Mucosa of stomach (tissue), 1 donor: ENCODE measurements around the gene RNASE8.

Experiments used
- H3K27me3 ChIP-seq: one replicate; pipeline ENCODE4 v1.7.0; 2013; ENCODE audit warnings: mild to moderate bottlenecking, low read length; ENCODE audit not compliant: control insufficient read depth, insufficient read depth
- H3K36me3 ChIP-seq: one replicate; pipeline ENCODE4 v1.7.0; 2013; ENCODE audit warnings: low read length; ENCODE audit not compliant: control insufficient read depth, insufficient read depth
- H3K4me1 ChIP-seq: one replicate; pipeline ENCODE4 v1.7.0; 2013; ENCODE audit warnings: mild to moderate bottlenecking, low read length; ENCODE audit not compliant: control insufficient read depth, insufficient read depth
- H3K4me3 ChIP-seq: one replicate; pipeline ENCODE4 v1.7.0; 2013; ENCODE audit warnings: low read length
- H3K9ac ChIP-seq: one replicate; pipeline ENCODE4 v1.7.0; 2013; ENCODE audit warnings: mild to moderate bottlenecking, low read length, moderate library complexity
- H3K9me3 ChIP-seq: one replicate; pipeline ENCODE4 v1.7.0; 2013; ENCODE audit warnings: mild to moderate bottlenecking, low read length, moderate library complexity; ENCODE audit not compliant: control insufficient read depth
- donor health status: Pancreatic carcinoma.

Gene RNASE8

GRCh38 chr14:21084998-21085853, 27.6 kb downstream of the RNASE8 start:
- Histone ChIP-seq H3K9ac (no peak overlapping the region), H3K36me3 (peaks cover 20% of the 10 kb centered on the region), H3K4me1 (peaks cover 15% of the 10 kb centered on the region), H3K9me3 (no peaks in the 10 kb centered on the region), H3K27me3 (no peaks in the 10 kb centered on the region), H3K4me3 (no peak overlapping the region)

DNA sequence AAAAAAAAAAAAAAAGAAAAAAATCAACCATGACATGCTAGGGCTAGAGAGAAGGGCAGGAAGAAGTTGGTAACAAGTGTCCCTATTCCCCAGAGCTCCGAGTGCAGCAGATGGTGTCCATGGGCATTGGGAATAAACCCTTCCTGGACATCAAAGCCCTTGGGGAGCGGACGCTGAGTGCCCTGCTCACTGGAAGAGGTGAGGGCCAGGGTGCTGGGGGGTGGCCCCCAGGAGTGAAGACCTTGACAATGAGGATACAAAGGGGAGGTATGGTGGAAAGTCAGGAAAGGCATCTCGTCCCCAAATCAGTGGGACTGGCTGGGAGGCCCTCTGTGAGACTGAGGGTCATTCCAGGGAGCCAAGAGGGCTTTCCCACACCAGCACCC, 29.3 kb downstream of the RNASE8 start:
- Histone ChIP-seq H3K4me1 (peaks cover 15% of the 10 kb centered on the region), H3K9me3 (no peaks in the 10 kb centered on the region), H3K4me3 (no peak overlapping the region), H3K9ac (no peak overlapping the region), H3K27me3 (no peaks in the 10 kb centered on the region), H3K36me3 (peaks cover 18% of the 10 kb centered on the region)

- H3K9ac ChIP-seq, result no peak overlapping the region
- H3K9me3 ChIP-seq, result no peaks in the 10 kb centered on the region
- H3K36me3 ChIP-seq, result peaks cover 14% of the 10 kb centered on the region
- peaks cover 15% of the 10 kb centered on the region for H3K4me1 ChIP-seq
- no peaks in the 10 kb centered on the region for H3K27me3 ChIP-seq
- H3K4me3 ChIP-seq, result no peak overlapping the region
Observed at GRCh38 chr14:21087294-21088091, 29.9 kb downstream of the RNASE8 start.

GRCh38 chr14:21088687-21089086, 31.1 kb downstream of the RNASE8 start:
- peaks cover 9% of the 10 kb centered on the region for H3K36me3 ChIP-seq
- no peak overlapping the region for H3K9ac ChIP-seq
- no peaks in the 10 kb centered on the region for H3K9me3 ChIP-seq
- no peaks in the 10 kb centered on the region for H3K27me3 ChIP-seq
- H3K4me1 ChIP-seq, result peaks cover 15% of the 10 kb centered on the region
- H3K4me3 ChIP-seq, result no peak overlapping the region

DNA sequence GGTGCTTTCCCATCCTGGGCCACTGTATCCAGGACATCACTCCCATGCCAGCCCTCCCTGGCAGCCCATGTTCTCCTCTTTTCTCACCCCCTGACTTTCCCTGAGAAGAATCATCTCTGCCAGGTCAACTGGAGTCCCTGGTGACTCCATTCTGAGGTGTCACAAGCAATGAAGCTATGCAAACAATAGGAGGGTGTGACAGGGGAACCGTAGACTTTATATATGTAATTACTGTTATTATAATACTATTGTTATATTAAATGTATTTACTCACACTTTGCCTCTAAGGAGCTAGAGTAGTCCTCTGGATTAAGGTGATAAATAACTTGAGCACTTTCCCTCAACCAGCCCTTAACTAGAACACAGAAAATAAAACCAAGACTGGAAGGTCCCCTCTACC, 31.6 kb downstream of the RNASE8 start:
- no peaks in the 10 kb centered on the region for H3K27me3 ChIP-seq
- H3K9ac ChIP-seq, result no peak overlapping the region
- H3K9me3 ChIP-seq, result no peaks in the 10 kb centered on the region
- H3K36me3 ChIP-seq, result peaks cover 5% of the 10 kb centered on the region
- H3K4me3 ChIP-seq, result no peak overlapping the region
- peaks cover 15% of the 10 kb centered on the region for H3K4me1 ChIP-seq

GRCh38 chr14:21089877-21090193, 32.2 kb downstream of the RNASE8 start:
- Histone ChIP-seq H3K27me3 (no peaks in the 10 kb centered on the region), H3K9me3 (no peaks in the 10 kb centered on the region), H3K4me1 (peaks cover 15% of the 10 kb centered on the region), H3K4me3 (no peak overlapping the region), H3K9ac (no peak overlapping the region), H3K36me3 (peaks cover 5% of the 10 kb centered on the region)

GRCh38 chr14:21090194-21090939, 32.7 kb downstream of the RNASE8 start:
- no peaks in the 10 kb centered on the region for H3K27me3 ChIP-seq
- H3K4me3 ChIP-seq, result no peak overlapping the region
- H3K36me3 ChIP-seq, result peaks cover 5% of the 10 kb centered on the region
- H3K4me1 ChIP-seq, result peaks cover 10% of the 10 kb centered on the region
- H3K9me3 ChIP-seq, result no peaks in the 10 kb centered on the region
- H3K9ac ChIP-seq, result no peak overlapping the region

GRCh38 chr14:21090940-21091663, 33.5 kb downstream of the RNASE8 start:
- H3K4me1 ChIP-seq, result peaks cover 8% of the 10 kb centered on the region
- no peak overlapping the region for H3K9ac ChIP-seq
- H3K27me3 ChIP-seq, result no peaks in the 10 kb centered on the region
- no peaks in the 10 kb centered on the region for H3K9me3 ChIP-seq
- no peak overlapping the region for H3K4me3 ChIP-seq
- H3K36me3 ChIP-seq, result peaks cover 5% of the 10 kb centered on the region

DNA sequence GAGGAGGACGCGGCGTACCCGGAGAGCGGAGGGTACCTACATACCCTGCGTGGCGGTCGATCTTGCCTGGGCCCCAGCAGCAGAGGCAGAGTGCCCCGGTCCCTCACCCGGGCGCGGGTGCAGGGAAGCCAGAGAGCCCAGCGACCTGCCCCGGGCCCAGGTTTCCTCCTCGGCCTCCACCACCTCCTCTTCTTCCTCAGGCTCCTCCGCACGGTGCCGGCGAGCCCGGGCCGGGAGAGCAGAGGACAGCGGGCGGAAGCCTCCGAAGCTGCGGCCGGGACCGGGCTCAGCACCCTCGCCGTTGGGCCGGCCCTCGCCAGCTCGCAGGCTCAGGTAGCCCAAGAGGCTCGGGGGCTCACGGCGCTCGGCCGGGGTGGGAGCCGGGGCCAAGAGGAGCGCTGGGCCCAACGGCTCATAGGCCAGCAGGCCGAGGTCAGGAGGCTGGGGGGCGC, 34.2 kb downstream of the RNASE8 start:
- Histone ChIP-seq H3K9me3 (no peaks in the 10 kb centered on the region), H3K27me3 (no peaks in the 10 kb centered on the region), H3K36me3 (peaks cover 5% of the 10 kb centered on the region), H3K9ac (no peak overlapping the region), H3K4me3 (no peak overlapping the region), H3K4me1 (peaks cover 10% of the 10 kb centered on the region)

- Histone ChIP-seq H3K36me3 (peaks cover 5% of the 10 kb centered on the region), H3K4me1 (peaks cover 16% of the 10 kb centered on the region), H3K9me3 (no peaks in the 10 kb centered on the region), H3K4me3 (no peak overlapping the region), H3K27me3 (no peaks in the 10 kb centered on the region), H3K9ac (no peak overlapping the region)
Observed at GRCh38 chr14:21092273-21093011, 34.8 kb downstream of the RNASE8 start.

DNA sequence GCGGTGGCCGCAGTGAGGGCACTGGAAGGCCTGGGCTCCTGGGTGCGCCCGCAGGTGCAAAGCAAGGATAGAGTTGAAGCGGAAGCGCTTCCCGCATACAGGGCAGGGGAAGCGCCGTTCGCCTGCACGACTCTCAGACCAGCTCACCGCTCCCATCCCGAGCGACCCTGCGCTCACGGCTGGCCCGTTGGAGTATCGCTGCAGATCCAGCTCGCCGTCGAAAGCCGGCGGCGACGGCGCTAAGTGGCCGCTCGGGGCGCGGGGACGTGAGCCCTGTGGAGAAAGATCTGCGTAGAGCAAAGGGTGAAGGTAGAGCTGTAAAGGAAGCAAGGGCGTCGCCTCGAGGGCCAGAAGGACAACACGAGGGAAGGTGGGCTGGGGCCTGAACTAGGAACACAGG, 35.4 kb downstream of the RNASE8 start:
- peaks cover 19% of the 10 kb centered on the region for H3K4me1 ChIP-seq
- H3K9ac ChIP-seq, result no peak overlapping the region

More for the DNA sequence above, 35.4 kb downstream of the RNASE8 start:
- no peaks in the 10 kb centered on the region for H3K9me3 ChIP-seq
- H3K36me3 ChIP-seq, result peaks cover 5% of the 10 kb centered on the region
- H3K4me3 ChIP-seq, result no peak overlapping the region
- H3K27me3 ChIP-seq, result no peaks in the 10 kb centered on the region
